ENCODE results near the gene SLC39A11.

DNA sequence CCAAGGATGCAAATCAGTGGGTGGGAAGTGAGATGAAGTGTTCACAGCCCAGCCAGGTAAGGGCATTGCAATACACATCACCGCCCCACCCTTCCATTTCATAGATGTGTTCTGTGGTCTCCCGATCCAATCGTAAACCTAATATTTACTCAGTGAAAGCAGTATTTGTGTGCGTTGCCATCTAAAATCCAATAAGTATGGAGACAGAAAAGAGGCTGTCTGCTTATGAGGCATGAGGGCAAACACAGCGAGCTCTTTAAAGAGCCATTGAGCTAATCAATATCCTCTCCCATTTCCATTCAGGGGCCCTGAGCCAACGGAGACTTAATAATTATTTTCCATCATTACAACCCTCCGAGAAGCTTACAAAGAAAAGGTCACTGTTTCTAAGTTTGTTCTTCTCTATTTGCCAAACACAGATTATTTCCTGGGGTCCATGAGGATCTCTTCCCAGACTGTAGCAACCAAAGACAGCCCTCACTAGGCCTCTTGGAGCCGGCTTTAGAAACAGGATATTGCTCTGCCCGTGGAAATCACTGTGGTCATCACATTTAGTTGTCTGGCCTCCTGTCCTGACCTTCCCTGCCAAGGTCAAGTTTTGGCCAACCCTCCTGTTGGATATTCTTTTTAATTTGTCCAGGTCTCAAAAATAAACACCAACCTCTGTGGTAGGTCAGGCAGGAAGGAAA lies 120.1 kb downstream of the SLC39A11 start:
- TF ChIP-seq, protein P1, sequence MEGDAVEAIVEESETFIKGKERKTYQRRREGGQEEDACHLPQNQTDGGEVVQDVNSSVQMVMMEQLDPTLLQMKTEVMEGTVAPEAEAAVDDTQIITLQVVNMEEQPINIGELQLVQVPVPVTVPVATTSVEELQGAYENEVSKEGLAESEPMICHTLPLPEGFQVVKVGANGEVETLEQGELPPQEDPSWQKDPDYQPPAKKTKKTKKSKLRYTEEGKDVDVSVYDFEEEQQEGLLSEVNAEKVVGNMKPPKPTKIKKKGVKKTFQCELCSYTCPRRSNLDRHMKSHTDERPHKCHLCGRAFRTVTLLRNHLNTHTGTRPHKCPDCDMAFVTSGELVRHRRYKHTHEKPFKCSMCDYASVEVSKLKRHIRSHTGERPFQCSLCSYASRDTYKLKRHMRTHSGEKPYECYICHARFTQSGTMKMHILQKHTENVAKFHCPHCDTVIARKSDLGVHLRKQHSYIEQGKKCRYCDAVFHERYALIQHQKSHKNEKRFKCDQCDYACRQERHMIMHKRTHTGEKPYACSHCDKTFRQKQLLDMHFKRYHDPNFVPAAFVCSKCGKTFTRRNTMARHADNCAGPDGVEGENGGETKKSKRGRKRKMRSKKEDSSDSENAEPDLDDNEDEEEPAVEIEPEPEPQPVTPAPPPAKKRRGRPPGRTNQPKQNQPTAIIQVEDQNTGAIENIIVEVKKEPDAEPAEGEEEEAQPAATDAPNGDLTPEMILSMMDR (IDR thresholded peaks at IDR 0.05; ENCODE audit: insufficient read depth, low read depth, low read length), result no peak
- no peak for TF ChIP-seq EZH2 (IDR thresholded peaks at IDR 0.05; ENCODE audit: insufficient read depth, low read length)

Data from astrocyte (in vitro differentiated cells and primary cell).